ENCODE results near the gene ZNF362.

The ZNF362 gene
- long read RNA-seq, partial matches to known transcripts = 7 of 8 reads
- long read RNA-seq, other reads (novel, unspliced or antisense) = 1 of 8 reads

DNA sequence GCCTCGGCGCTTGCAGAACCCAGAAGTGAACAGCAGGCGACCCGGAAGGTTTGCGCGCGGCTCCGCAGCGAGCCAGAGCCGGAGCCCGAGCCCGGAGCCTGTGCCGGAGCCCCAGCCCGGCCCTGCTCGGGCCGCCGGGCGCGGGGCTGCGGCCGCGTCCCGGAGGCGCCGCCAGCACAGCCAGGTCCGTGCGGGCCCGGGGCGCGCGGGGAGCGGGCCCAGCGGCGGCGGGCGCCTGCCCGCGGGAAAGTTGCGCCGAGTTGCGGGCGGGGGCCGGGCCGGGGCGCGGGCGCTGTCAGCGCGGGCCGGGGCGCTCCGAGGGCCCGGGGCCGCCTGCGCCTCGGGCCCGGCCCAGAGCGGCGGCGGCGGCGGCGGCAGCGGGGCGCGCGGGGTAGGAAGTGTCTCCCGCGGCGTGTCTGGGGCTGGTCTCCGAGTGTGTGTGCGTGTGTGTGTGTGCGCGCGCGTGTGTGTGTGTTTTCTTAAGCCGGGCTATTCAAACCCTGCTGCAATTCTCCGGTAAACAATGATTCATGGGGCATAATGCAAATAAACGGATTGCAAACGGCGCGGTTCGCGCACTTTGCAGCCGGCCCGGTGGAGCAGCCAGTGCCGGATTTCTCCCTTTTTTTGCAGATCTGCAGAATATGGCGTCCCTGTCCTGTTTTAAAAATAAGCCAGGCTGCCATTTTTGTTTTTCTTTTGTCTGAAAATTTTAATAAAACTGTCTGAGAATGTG lies at the start of gene ZNF362:
TSS of gene ZNF362 (plus strand) at position 22 of the 736 bp plus-strand sequence. CDS start 14,083 bp downstream, outside the sequence.
- no peak for TF ChIP-seq CTCF (IDR thresholded peaks at IDR 0.05; ENCODE audit: insufficient read depth, low read length)
- TF ChIP-seq SPI1 (IDR thresholded peaks at IDR 0.05; ENCODE audit: borderline replicate concordance, low read depth) = no peak
- no peak for TF ChIP-seq GABPA (IDR thresholded peaks at IDR 0.05; ENCODE audit: low read depth)
- peak; percentile 53; the same call in 1 of the 2 replicates for TF ChIP-seq POLR2AphosphoS5 (IDR thresholded peaks at IDR 0.05; ENCODE audit: low read depth)
- TF ChIP-seq, protein P1, sequence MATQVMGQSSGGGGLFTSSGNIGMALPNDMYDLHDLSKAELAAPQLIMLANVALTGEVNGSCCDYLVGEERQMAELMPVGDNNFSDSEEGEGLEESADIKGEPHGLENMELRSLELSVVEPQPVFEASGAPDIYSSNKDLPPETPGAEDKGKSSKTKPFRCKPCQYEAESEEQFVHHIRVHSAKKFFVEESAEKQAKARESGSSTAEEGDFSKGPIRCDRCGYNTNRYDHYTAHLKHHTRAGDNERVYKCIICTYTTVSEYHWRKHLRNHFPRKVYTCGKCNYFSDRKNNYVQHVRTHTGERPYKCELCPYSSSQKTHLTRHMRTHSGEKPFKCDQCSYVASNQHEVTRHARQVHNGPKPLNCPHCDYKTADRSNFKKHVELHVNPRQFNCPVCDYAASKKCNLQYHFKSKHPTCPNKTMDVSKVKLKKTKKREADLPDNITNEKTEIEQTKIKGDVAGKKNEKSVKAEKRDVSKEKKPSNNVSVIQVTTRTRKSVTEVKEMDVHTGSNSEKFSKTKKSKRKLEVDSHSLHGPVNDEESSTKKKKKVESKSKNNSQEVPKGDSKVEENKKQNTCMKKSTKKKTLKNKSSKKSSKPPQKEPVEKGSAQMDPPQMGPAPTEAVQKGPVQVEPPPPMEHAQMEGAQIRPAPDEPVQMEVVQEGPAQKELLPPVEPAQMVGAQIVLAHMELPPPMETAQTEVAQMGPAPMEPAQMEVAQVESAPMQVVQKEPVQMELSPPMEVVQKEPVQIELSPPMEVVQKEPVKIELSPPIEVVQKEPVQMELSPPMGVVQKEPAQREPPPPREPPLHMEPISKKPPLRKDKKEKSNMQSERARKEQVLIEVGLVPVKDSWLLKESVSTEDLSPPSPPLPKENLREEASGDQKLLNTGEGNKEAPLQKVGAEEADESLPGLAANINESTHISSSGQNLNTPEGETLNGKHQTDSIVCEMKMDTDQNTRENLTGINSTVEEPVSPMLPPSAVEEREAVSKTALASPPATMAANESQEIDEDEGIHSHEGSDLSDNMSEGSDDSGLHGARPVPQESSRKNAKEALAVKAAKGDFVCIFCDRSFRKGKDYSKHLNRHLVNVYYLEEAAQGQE (IDR thresholded peaks at IDR 0.05; ENCODE audit: insufficient replicate concordance, low read depth) = peak; percentile 37
- no peaks in the 10 kb centered on the region for H3K27me3 ChIP-seq (ENCODE audit: insufficient read depth, poor library complexity, severe bottlenecking)
- DNase-seq (ENCODE audit: low read depth in 1 of 2, low spot score in 1 of 2) = peak; percentile 38 to 56
- peak within 1 kb of the TSS; percentile 46 for H3K4me3 ChIP-seq (replicated peaks; ENCODE audit: insufficient read depth, low read length)
- peak within 1 kb of the TSS; percentile 95 for H3K27ac ChIP-seq (replicated peaks)

- Histone ChIP-seq H3K4me3 (replicated peaks; ENCODE audit: insufficient read depth, low read length) (no peak overlapping the region), H3K27me3 (ENCODE audit: insufficient read depth, poor library complexity, severe bottlenecking) (peaks cover 11% of the 10 kb centered on the region), H3K27ac (replicated peaks) (no peak overlapping the region)
- no peak for DNase-seq (ENCODE audit: low read depth in 1 of 2, low spot score in 1 of 2)
- TF ChIP-seq GABPA (IDR thresholded peaks at IDR 0.05; ENCODE audit: low read depth) (no peak), SPI1 (IDR thresholded peaks at IDR 0.05; ENCODE audit: borderline replicate concordance, low read depth) (no peak)
These were observed 44.3 kb upstream of the ZNF362 start for GRCh38 chr1:33211972-33212371.

DNA sequence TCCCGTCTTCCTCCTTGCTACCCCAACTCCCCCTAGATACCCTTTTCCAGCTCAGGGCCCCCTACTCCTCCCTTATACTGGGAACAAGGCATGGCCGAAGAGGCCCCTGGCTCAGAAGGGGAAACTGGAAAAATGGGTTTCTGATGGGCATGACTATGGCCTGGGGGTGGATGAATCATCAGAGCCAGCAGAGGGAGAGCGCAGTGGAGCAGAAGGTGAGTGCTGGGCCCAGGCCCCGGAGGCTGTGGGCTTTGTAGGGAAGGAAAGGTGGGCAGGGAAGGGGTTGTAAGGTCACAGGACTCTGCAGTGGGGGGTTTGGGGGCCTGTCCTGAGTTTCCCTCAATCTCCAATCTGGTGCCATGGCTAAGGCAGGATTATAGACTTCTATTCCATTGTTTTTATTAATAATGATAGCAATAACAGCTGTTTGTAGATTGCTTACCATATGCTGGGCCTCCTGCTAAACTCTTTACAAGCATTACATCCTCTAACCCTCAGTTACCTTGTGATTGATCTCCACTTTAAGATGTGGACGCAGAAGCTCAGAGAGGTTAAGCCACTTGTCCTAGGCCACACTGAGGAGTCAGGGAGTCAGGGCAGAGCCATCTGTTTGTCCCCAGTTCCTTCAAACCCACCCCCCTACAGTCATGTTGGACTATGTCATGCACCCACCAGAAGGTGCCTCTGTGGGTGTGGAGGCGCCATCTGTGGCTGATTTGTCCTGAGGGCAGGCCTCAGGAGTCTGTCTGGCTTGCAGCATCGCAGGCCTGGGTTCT lies 36.2 kb upstream of the ZNF362 start:
- no peak overlapping the region for H3K27ac ChIP-seq (replicated peaks)
- no peak for TF ChIP-seq POLR2AphosphoS5 (IDR thresholded peaks at IDR 0.05; ENCODE audit: low read depth)
- TF ChIP-seq, protein P1 (IDR thresholded peaks at IDR 0.05; ENCODE audit: insufficient replicate concordance, low read depth) = no peak
- no peak for TF ChIP-seq CTCF (IDR thresholded peaks at IDR 0.05; ENCODE audit: insufficient read depth, low read length)
- no peak for TF ChIP-seq SPI1 (IDR thresholded peaks at IDR 0.05; ENCODE audit: borderline replicate concordance, low read depth)
- no peak for TF ChIP-seq GABPA (IDR thresholded peaks at IDR 0.05; ENCODE audit: low read depth)
- H3K27me3 ChIP-seq (ENCODE audit: insufficient read depth, poor library complexity, severe bottlenecking) = no peaks in the 10 kb centered on the region
- no peak for DNase-seq (ENCODE audit: low read depth in 1 of 2, low spot score in 1 of 2)
- H3K4me3 ChIP-seq (replicated peaks; ENCODE audit: insufficient read depth, low read length) = no peak overlapping the region

Measured in HL-60 (cell line).